IMR-90 (cell line): ENCODE data around the gene CD79A. TPM values are rescaled to one million over a fixed set of nuclear protein-coding genes. Genes with fewer than 3 reads are reported as not detected.
A peak's percentile ranks its signal among the peaks of the same experiment; 100 is the strongest.

Experiments
- ATAC-seq: fragments of 200-7000 bp; cut with Tn5 transposase; 2 replicates; pipeline ENCODE4 v1.9.1; 2020; ENCODE audit warnings: low read depth, mild to moderate bottlenecking, moderate library complexity
- BruUV-seq: library from RNA; stranded (reverse); fragments of 400-500 nt; replicated peaks from 2 replicates; lab custom pipeline; 2021; lab: Mats Ljungman, UMichigan
- CTCF ChIA-PET: fragments of 300-600 bp; formaldehyde crosslinking; extraction: SDS; loops from one replicate; lab custom pipeline; 2021; ENCODE audit warnings: antibody characterized with exemption; lab: Yijun Ruan, JAX
- POLR2A ChIA-PET: fragments of 300-600 bp; sonication (Branson Sonifier 250); formaldehyde crosslinking; loops from one replicate; lab custom pipeline; 2022; ENCODE audit warnings: antibody characterized with exemption; ENCODE audit not compliant: unreplicated experiment; lab: Charles Lee
- DNase-seq: peaks from one replicate; pipeline ENCODE4 v3.0.0; 2013
- H2AFZ ChIP-seq: replicated peaks from 2 replicates; pipeline ENCODE3; 2013; ENCODE audit warnings: low read length, mild to moderate bottlenecking; ENCODE audit not compliant: poor library complexity
- H2AK5ac ChIP-seq: 2 replicates; pipeline ENCODE4 v1.6.1; 2013; ENCODE audit warnings: low read depth, low read length, inconsistent platforms
- H2AK9ac ChIP-seq: replicated peaks from 2 replicates; pipeline ENCODE3; 2013; ENCODE audit warnings: mild to moderate bottlenecking, low read depth, low read length, moderate library complexity; ENCODE audit not compliant: poor library complexity
- H2BK120ac ChIP-seq: 2 replicates; pipeline ENCODE4 v1.6.1; 2013; ENCODE audit warnings: low read depth, low read length, inconsistent platforms
- H2BK15ac ChIP-seq: 3 replicates; pipeline ENCODE4 v1.6.1; 2013; ENCODE audit warnings: low read depth, low read length, inconsistent platforms
- H2BK20ac ChIP-seq: 2 replicates; pipeline ENCODE4 v1.6.1; 2013; ENCODE audit warnings: low read depth, mild to moderate bottlenecking, inconsistent platforms, low read length, moderate library complexity
- H2BK5ac ChIP-seq: 2 replicates; pipeline ENCODE4 v1.6.1; 2013; ENCODE audit warnings: mild to moderate bottlenecking, low read depth, low read length, inconsistent platforms; ENCODE audit not compliant: poor library complexity, severe bottlenecking
- H3K14ac ChIP-seq: replicated peaks from 2 replicates; pipeline ENCODE4 v1.6.1; 2013; ENCODE audit warnings: low read depth, low read length, inconsistent platforms
- H3K18ac ChIP-seq: 2 replicates; pipeline ENCODE4 v1.6.1; 2013; ENCODE audit warnings: low read depth, low read length, control low read depth
- H3K23ac ChIP-seq: 2 replicates; pipeline ENCODE4 v1.6.1; 2013; ENCODE audit warnings: low read depth, low read length, inconsistent platforms
- H3K27ac ChIP-seq: 2 replicates; pipeline ENCODE4 v1.5.1; 2013; ENCODE audit warnings: mild to moderate bottlenecking, control low read depth, low read length; ENCODE audit not compliant: insufficient read depth
- H3K27me3 ChIP-seq: 2 replicates; pipeline ENCODE4 v1.6.1; 2013; ENCODE audit warnings: low read length; ENCODE audit not compliant: control insufficient read depth, insufficient read depth
- H3K36me3 ChIP-seq: 2 replicates; pipeline ENCODE4 v1.6.1; 2013; ENCODE audit warnings: low read length, mixed read lengths; ENCODE audit not compliant: control insufficient read depth, insufficient read depth
- H3K4ac ChIP-seq: 2 replicates; pipeline ENCODE4 v1.6.1; 2013; ENCODE audit warnings: low read depth, low read length, inconsistent platforms
- H3K4me1 ChIP-seq: 2 replicates; pipeline ENCODE4 v1.6.1; 2013; ENCODE audit warnings: low read length, mixed read lengths; ENCODE audit not compliant: control insufficient read depth, insufficient read depth
- H3K4me2 ChIP-seq: 2 replicates; pipeline ENCODE4 v1.6.1; 2013; ENCODE audit warnings: low read depth, mild to moderate bottlenecking, control low read depth, low read length, moderate library complexity
- H3K4me3 ChIP-seq: 2 replicates; pipeline ENCODE4 v1.5.1; 2013; ENCODE audit warnings: low read depth, mild to moderate bottlenecking, control low read depth, low read length, moderate library complexity; ENCODE audit not compliant: insufficient read depth
- H3K56ac ChIP-seq: 2 replicates; pipeline ENCODE4 v1.6.1; 2013; ENCODE audit warnings: low read length, inconsistent platforms; ENCODE audit not compliant: insufficient read depth; ENCODE audit errors: extremely low read depth
- H3K79me1 ChIP-seq, 2 experiments: 2 replicates each; pipeline ENCODE4 v1.6.1; 2013; ENCODE audit warnings: low read length in 2 of 2, inconsistent platforms in 1 of 2, low read depth in 1 of 2
- H3K9ac ChIP-seq: 2 replicates; pipeline ENCODE4 v1.6.1; 2013; ENCODE audit warnings: low read depth, low read length, control low read depth
- H3K9me1 ChIP-seq: 2 replicates; pipeline ENCODE4 v1.6.1; 2013; ENCODE audit warnings: low read length, inconsistent platforms; ENCODE audit not compliant: insufficient read depth
- H3K9me3 ChIP-seq: 2 replicates; pipeline ENCODE4 v1.6.1; 2013; ENCODE audit warnings: low read length; ENCODE audit not compliant: control insufficient read depth, insufficient read depth
- H4K20me1 ChIP-seq: 2 replicates; pipeline ENCODE4 v1.6.1; 2013; ENCODE audit warnings: low read length, inconsistent platforms; ENCODE audit not compliant: insufficient read depth
- H4K5ac ChIP-seq: 2 replicates; pipeline ENCODE4 v1.6.1; 2013; ENCODE audit warnings: mild to moderate bottlenecking, low read depth, low read length, control low read depth
- H4K8ac ChIP-seq, 2 experiments: 2 replicates each; pipeline ENCODE4 v1.6.1; 2013; ENCODE audit warnings: low read depth in 2 of 2, low read length in 2 of 2, control low read depth in 1 of 2, inconsistent platforms in 1 of 2
- H4K91ac ChIP-seq: 2 replicates; pipeline ENCODE4 v1.6.1; 2013; ENCODE audit warnings: low read depth, low read length, inconsistent platforms; ENCODE audit not compliant: insufficient read depth
- BHLHE40 ChIP-seq: fragments of 150-350 bp; IDR thresholded peaks from 2 replicates; pipeline ENCODE4 v1.6.1; 2016; ENCODE audit warnings: mild to moderate bottlenecking, low read depth, low read length
- MXI1 ChIP-seq: IDR thresholded peaks from 2 replicates; pipeline ENCODE4 v1.6.1; 2012; ENCODE audit warnings: low read depth, mild to moderate bottlenecking, low read length, moderate library complexity, borderline replicate concordance
- WGBS, 2 experiments: methylation state at CpG; one replicate each; pipeline versions ENCODE4 v1.1.5 to v1.1.7; 2013; ENCODE audit warnings: missing lambda C conversion rate in 2 of 2; ENCODE audit not compliant: insufficient read length in 1 of 2; ENCODE audit errors: extremely low coverage in 2 of 2; 5-methylcytosine and 5-hydroxymethylcytosine counted together
- dilution Hi-C: fragments of 300-500 bp; cut with HindIII; formaldehyde crosslinking; loops from one replicate; pipeline ENCODE4 v1.14.3; 2018; ENCODE audit warnings: low sequenced_read_pairs; ENCODE audit not compliant: unreplicated experiment
- in situ Hi-C: fragments of 300-500 bp; cut with MboI; formaldehyde crosslinking; loops from 3 replicates; pipeline ENCODE4 v1.14.3; 2019; ENCODE audit warnings: low sequenced_read_pairs, inconsistent platforms, mixed read lengths
- intact Hi-C: fragments of 100-400 bp; cut with micrococcal nuclease; formaldehyde crosslinking; loops from 2 replicates; pipeline ENCODE4 v1.10.0; 2022
- polyA plus RNA-seq, 3 experiments: library from polyadenylated mRNA; depleted of rRNA; stranded (reverse); fragments of >200 nt; gene quantifications; 2 replicates each; pipeline ENCODE4 v1.2.3, GENCODE V29; 2012; ENCODE audit warnings: low replicate concordance in 1 of 3
- total RNA-seq: library from RNA; depleted of rRNA; stranded (reverse); fragments of >200 nt; gene quantifications from 2 replicates; pipeline ENCODE4 v1.2.3, GENCODE V29; 2012

CD79A gene
- total and polyA plus RNA-seq, 2 of the 4 experiments (the other 2 are of a cell fraction): 0.19 TPM; not detected in 1

- H3K4me1 ChIP-seq: no peaks in the 10 kb centered on the region
- no peak overlapping the region for H3K4ac ChIP-seq
- no peak overlapping the region for H3K18ac ChIP-seq
- H4K91ac ChIP-seq: no peak overlapping the region
- in situ Hi-C loops: no loop called here
- H2BK120ac ChIP-seq: no peak overlapping the region
- POLR2A ChIA-PET: no interaction called here
- no peaks in the 10 kb centered on the region for H3K9me1 ChIP-seq
- WGBS, 2 experiments: no CpG with 5 or more reads among the region's 2 CpGs
- no peak overlapping the region for H3K27ac ChIP-seq
- no peak overlapping the region for H3K4me3 ChIP-seq
- no peak overlapping the region for H2BK15ac ChIP-seq
- TF ChIP-seq MXI1 (no peak), BHLHE40 (peak; percentile 60)
- H2AFZ ChIP-seq: no peak overlapping the region
- no TSS peak for BruUV-seq
- H2BK5ac ChIP-seq: no peak overlapping the region
- intact Hi-C loops: no loop called here
- H3K79me1 ChIP-seq: no peaks in the 10 kb centered on the region
- no peaks in the 10 kb centered on the region for H3K36me3 ChIP-seq
- H3K9ac ChIP-seq: no peak overlapping the region
- H3K4me2 ChIP-seq: no peak overlapping the region
- H2AK5ac ChIP-seq: no peak overlapping the region
- H4K8ac ChIP-seq: no peak overlapping the region
- CTCF ChIA-PET: no interaction called here
- H3K27me3 ChIP-seq: peaks cover 40% of the 10 kb centered on the region
- no peak overlapping the region for H3K56ac ChIP-seq
- no peak overlapping the region for H3K23ac ChIP-seq
- H2BK20ac ChIP-seq: no peak overlapping the region
- no peak overlapping the region for H4K5ac ChIP-seq
- dilution Hi-C loops: no loop called here
- DNase-seq (no peak), ATAC-seq (no peak)
- H4K20me1 ChIP-seq: no peaks in the 10 kb centered on the region
- no peaks in the 10 kb centered on the region for H3K9me3 ChIP-seq
- H3K14ac ChIP-seq: no peak overlapping the region
- no peak overlapping the region for H2AK9ac ChIP-seq
Observed at GRCh38 chr19:41849067-41849466, 28.0 kb upstream of the CD79A start.
